Measurements from ENCODE around the gene CRISPLD2. TPM values are rescaled to one million over a fixed set of nuclear protein-coding genes. Genes with fewer than 3 reads are reported as not detected.

The CRISPLD2 gene
- total and polyA plus RNA-seq, 2 donors (not counting 1 experiment from before 2014, with no cell fraction given), result 37.0 to 96.2 TPM

- TF ChIP-seq EZH2 (IDR thresholded peaks at IDR 0.05; ENCODE audit: low read length, missing control alignments) (no peak), CTCF (conservative IDR thresholded peaks at IDR 0.05 in 1 of 2, IDR thresholded peaks at IDR 0.05 in 1 of 2; ENCODE audit: low read depth in 1 of 2, low read length in 2 of 2) (no peak)
- no peak overlapping the region for H3K27ac ChIP-seq (ENCODE audit: insufficient read depth, low read length)
- peak; percentile 72 to 85 for DNase-seq (ENCODE audit: low read depth in 2 of 2)
- H3K4me2 ChIP-seq (ENCODE audit: extremely low read depth, insufficient read depth, low read length), result no peak overlapping the region
- H3K4me1 ChIP-seq (ENCODE audit: control insufficient read depth, extremely low read depth, insufficient read depth, low read length), result peaks cover 6% of the 10 kb centered on the region
- no peaks in the 10 kb centered on the region for H4K20me1 ChIP-seq (ENCODE audit: control insufficient read depth, extremely low read depth, insufficient read depth, low read length)
- H3K9me3 ChIP-seq (ENCODE audit: control insufficient read depth, insufficient read depth, low read depth, low read length), result no peaks in the 10 kb centered on the region
- no peak overlapping the region for H3K4me3 ChIP-seq (replicated peaks in 1 of 4; ENCODE audit: control extremely low read depth in 1 of 4, insufficient read depth in 1 of 4, low read depth in 3 of 4, low read length in 4 of 4)
- no peak overlapping the region for H2AFZ ChIP-seq (ENCODE audit: low read length)
- H3K9ac ChIP-seq (ENCODE audit: insufficient read depth, low read length), result no peak overlapping the region
- no peaks in the 10 kb centered on the region for H3K27me3 ChIP-seq (ENCODE audit: control insufficient read depth, insufficient read depth, low read length)
- no peaks in the 10 kb centered on the region for H3K79me2 ChIP-seq (ENCODE audit: control insufficient read depth, insufficient read depth, low read length)
- H3K36me3 ChIP-seq (ENCODE audit: control insufficient read depth, insufficient read depth, low read length), result no peaks in the 10 kb centered on the region
These were observed 33.8 kb upstream of the CRISPLD2 start for GRCh38 chr16:84785843-84786581.

GRCh38 chr16:84786605-84787262, 33.1 kb upstream of the CRISPLD2 start:
- no peaks in the 10 kb centered on the region for H3K36me3 ChIP-seq (ENCODE audit: control insufficient read depth, insufficient read depth, low read length)
- H3K9ac ChIP-seq (ENCODE audit: insufficient read depth, low read length), result no peak overlapping the region
- H4K20me1 ChIP-seq (ENCODE audit: control insufficient read depth, extremely low read depth, insufficient read depth, low read length), result no peaks in the 10 kb centered on the region
- no peaks in the 10 kb centered on the region for H3K9me3 ChIP-seq (ENCODE audit: control insufficient read depth, insufficient read depth, low read depth, low read length)
- peaks cover 6% of the 10 kb centered on the region for H3K4me1 ChIP-seq (ENCODE audit: control insufficient read depth, extremely low read depth, insufficient read depth, low read length)
- no peak overlapping the region for H3K27ac ChIP-seq (ENCODE audit: insufficient read depth, low read length)
- H3K79me2 ChIP-seq (ENCODE audit: control insufficient read depth, insufficient read depth, low read length), result no peaks in the 10 kb centered on the region
- no peak overlapping the region for H3K4me2 ChIP-seq (ENCODE audit: extremely low read depth, insufficient read depth, low read length)
- no peak for DNase-seq (ENCODE audit: low read depth in 2 of 2)
- no peaks in the 10 kb centered on the region for H3K27me3 ChIP-seq (ENCODE audit: control insufficient read depth, insufficient read depth, low read length)
- TF ChIP-seq CTCF (conservative IDR thresholded peaks at IDR 0.05 in 1 of 2, IDR thresholded peaks at IDR 0.05 in 1 of 2; ENCODE audit: low read depth in 1 of 2, low read length in 2 of 2), result no peak
- TF ChIP-seq EZH2 (IDR thresholded peaks at IDR 0.05; ENCODE audit: low read length, missing control alignments), result no peak
- no peak overlapping the region for H2AFZ ChIP-seq (ENCODE audit: low read length)
- H3K4me3 ChIP-seq (replicated peaks in 1 of 4; ENCODE audit: control extremely low read depth in 1 of 4, insufficient read depth in 1 of 4, low read depth in 3 of 4, low read length in 4 of 4), result no peak overlapping the region

GRCh38 chr16:84787263-84787622, 32.5 kb upstream of the CRISPLD2 start:
- Histone ChIP-seq H3K4me3 (replicated peaks in 1 of 4; ENCODE audit: control extremely low read depth in 1 of 4, insufficient read depth in 1 of 4, low read depth in 3 of 4, low read length in 4 of 4) (no peak overlapping the region), H3K27ac (ENCODE audit: insufficient read depth, low read length) (no peak overlapping the region), H3K9ac (ENCODE audit: insufficient read depth, low read length) (no peak overlapping the region), H4K20me1 (ENCODE audit: control insufficient read depth, extremely low read depth, insufficient read depth, low read length) (no peaks in the 10 kb centered on the region), H3K9me3 (ENCODE audit: control insufficient read depth, insufficient read depth, low read depth, low read length) (no peaks in the 10 kb centered on the region), H3K27me3 (ENCODE audit: control insufficient read depth, insufficient read depth, low read length) (no peaks in the 10 kb centered on the region), H3K79me2 (ENCODE audit: control insufficient read depth, insufficient read depth, low read length) (no peaks in the 10 kb centered on the region), H2AFZ (ENCODE audit: low read length) (no peak overlapping the region), H3K4me1 (ENCODE audit: control insufficient read depth, extremely low read depth, insufficient read depth, low read length) (peaks cover 6% of the 10 kb centered on the region), H3K4me2 (ENCODE audit: extremely low read depth, insufficient read depth, low read length) (no peak overlapping the region), H3K36me3 (ENCODE audit: control insufficient read depth, insufficient read depth, low read length) (no peaks in the 10 kb centered on the region)
- no peak for DNase-seq (ENCODE audit: low read depth in 2 of 2)
- TF ChIP-seq CTCF (conservative IDR thresholded peaks at IDR 0.05 in 1 of 2, IDR thresholded peaks at IDR 0.05 in 1 of 2; ENCODE audit: low read depth in 1 of 2, low read length in 2 of 2) (no peak), EZH2 (IDR thresholded peaks at IDR 0.05; ENCODE audit: low read length, missing control alignments) (no peak)
